GM19351 (cell line): Measurements from ENCODE around the gene ERC2.
A peak's percentile ranks its signal among the peaks of the same experiment; 100 is the strongest.

ENCODE experiments used
- ATAC-seq: cut with Tn5 transposase; IDR thresholded peaks from one replicate; pipeline ENCODE4 v1.9.1; 2021; ENCODE audit warnings: mild to moderate bottlenecking, moderate library complexity; ENCODE audit not compliant: unreplicated experiment

ERC2 gene

GRCh38 chr3:56321383-56321782, 146.9 kb downstream of the ERC2 start:
- ATAC-seq: no peak

GRCh38 chr3:56320883-56321282, 147.4 kb downstream of the ERC2 start:
- no peak for ATAC-seq

DNA sequence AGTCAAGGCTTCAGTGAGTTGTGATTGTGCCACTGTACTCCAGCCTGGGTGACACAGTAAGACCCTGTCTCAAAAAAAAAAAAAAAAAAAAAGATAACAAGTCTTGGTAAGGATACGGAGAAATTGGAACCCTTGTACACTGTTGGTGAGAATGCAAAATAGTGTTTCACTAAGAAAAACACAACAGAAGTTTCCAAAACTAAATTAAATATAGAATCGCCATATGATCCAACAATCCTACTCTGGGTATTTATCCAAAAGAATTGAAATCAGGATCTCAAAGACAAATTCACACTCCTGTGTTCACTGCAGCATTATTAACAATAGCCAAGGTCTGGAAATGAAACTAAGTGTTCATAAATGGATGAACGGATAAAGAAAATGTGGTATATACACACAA, 149.4 kb downstream of the ERC2 start:
- no peak for ATAC-seq

GRCh38 chr3:56316944-56317343, 151.3 kb downstream of the ERC2 start:
- no peak for ATAC-seq

DNA sequence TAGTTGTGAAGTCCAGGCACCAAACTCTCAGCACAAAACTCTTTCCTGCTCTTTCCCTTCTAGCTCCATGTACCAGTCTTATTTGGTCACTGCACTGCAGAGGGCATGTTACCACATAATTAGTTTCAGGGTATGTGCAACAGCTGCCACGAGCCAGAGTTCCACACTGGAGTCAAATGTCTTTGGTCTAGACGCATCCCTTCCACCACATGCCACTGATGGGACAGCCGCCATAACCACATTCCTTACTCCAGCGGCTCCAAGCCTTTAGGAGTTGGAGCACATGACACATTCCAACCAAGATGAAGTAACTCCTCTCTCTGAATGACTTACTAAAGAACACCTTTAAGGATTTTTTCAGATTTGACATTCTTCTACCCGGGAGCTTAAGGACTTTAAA, 153.4 kb downstream of the ERC2 start:
- ATAC-seq: no peak

DNA sequence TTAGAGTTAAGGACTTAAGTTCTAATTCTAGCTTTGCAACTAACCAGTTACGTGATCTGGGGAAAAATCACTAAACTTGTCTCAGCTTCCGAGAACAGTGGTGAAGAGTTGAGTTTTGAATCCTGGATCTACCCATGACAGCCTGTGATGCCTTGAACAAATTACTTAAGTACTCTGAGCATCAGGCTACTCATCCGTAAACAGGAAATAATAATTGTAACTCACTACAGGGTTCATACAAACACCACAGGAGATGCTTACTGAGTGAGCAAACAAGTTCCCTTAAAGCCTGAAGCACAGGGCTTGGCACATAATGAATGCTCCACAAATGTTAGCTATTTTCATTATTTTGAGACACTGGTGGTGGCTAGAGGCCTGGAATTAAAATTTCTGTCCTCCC, 158.8 kb downstream of the ERC2 start:
- ATAC-seq: no peak

- no peak for ATAC-seq
Observed at GRCh38 chr3:56308471-56308870, 159.8 kb downstream of the ERC2 start.

GRCh38 chr3:56304069-56304468, 164.2 kb downstream of the ERC2 start:
- ATAC-seq: no peak

GRCh38 chr3:56303487-56303886, 164.8 kb downstream of the ERC2 start:
- peak; percentile 85 for ATAC-seq

- peak; percentile 42 for ATAC-seq
Observed at GRCh38 chr3:56302417-56302816, 165.8 kb downstream of the ERC2 start.

- no peak for ATAC-seq
Observed at GRCh38 chr3:56297281-56297840, 170.9 kb downstream of the ERC2 start.

DNA sequence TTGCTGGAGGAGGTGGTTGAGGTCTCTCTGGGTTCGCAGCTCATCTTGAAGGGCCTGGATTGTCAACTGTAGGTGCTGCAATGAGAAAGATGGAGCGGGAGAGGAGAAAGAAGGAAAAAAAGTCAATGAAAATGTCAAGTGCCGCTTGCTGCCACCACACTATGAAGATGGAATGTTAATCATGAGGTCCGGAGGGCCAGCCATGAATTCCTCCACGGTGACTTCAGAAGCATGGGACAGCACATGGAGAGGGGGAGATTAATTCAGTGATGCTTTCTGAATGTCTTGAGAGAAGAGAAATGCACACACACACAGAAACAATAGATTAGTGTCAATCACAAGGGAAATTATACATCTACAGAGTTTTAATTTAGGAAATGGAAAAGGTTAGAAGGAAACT, 171.9 kb downstream of the ERC2 start:
- ATAC-seq: no peak

- no peak for ATAC-seq
Observed at GRCh38 chr3:56295161-56295560, 173.1 kb downstream of the ERC2 start.

GRCh38 chr3:56294286-56294685, 174.0 kb downstream of the ERC2 start:
- ATAC-seq: no peak

DNA sequence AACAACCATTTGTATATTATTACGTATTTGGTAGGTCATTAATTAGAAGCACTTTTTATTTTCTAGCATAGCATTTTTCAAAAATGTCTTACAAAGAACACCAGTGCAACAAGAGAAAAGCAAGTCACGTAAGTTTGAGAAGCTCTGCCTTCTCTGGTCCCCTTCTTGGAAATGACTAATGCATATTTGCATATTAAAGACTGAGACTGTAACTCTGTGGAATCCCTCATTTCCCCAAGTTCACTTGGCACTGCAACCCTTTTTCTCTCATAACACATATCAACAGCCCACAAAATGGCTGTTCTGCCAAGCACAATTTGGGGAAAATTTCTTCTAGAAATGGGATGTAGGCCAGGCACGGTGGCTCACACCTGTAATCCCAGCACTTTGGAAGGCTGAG, 176.3 kb downstream of the ERC2 start:
- peak; percentile 66 for ATAC-seq

- peak; percentile 68 for ATAC-seq
Observed at GRCh38 chr3:56291244-56291680, 177.0 kb downstream of the ERC2 start.

GRCh38 chr3:56290374-56290773, 177.9 kb downstream of the ERC2 start:
- ATAC-seq: no peak

GRCh38 chr3:56288258-56288657, 180.0 kb downstream of the ERC2 start:
- peak; percentile 27 for ATAC-seq

GRCh38 chr3:56282341-56282740, 185.9 kb downstream of the ERC2 start:
- ATAC-seq: no peak

- ATAC-seq: no peak
Observed at GRCh38 chr3:56277236-56277635, 191.0 kb downstream of the ERC2 start.

DNA sequence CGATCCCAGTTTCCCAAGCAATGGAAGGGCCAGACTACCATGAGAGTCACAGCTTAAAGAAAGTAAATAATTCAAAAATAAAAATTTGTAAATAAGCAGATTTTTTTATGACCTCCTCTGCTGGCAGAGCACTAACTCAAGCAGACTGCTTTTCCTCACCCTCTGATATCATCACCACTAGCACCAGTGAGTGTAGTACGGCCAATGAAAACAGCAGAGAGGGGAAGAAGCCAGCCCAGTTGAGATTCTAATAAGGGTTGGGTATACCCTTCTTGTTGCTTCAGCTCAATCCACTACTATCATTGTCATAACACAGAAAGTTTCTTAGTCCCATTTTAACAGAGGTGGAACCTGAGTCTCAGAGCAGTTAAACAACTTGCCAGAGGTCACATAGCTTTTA, 193.1 kb downstream of the ERC2 start:
- ATAC-seq: no peak

DNA sequence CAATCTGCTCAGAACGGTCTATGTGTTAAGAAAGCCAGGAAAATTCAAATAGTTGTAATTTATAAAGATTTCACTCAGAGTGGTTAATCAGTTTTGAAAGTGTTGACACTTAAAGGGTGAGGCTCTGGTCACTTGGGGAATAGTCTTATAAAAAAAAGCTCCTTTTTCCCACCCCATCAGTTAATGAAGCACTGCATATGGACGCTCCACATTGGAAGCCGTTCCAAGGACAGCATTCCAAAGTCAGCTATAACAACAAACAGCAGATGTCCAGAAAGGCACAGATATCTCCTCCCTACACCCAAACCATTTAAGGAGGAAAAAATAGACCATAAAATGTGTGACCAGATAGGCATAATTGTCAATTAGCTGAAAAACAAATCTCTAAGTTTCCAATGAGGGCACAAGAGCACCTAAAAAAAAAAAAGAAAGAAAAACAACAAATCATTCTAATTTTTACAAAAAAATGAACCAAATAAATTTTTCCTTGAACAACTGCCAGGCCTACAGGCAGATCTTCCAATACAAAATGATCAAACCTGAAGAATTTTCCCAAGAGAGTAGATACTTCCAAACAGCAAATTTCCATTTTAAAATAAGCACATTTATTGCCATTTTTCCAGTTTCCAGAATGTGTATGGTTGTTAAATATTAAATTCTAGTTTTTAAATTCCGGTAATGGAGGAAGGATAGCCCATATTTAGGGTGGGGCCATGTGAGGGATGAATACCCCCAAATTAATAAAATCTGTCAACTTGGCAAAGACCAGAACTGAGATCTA, 198.3 kb downstream of the ERC2 start:
- ATAC-seq: no peak
